ENCODE data around the gene MSI2.

GRCh38 chr17:57484826-57485565 is 228.7 kb downstream of the MSI2 start:
- no peak for TF ChIP-seq EP300 (IDR thresholded peaks at IDR 0.05; ENCODE audit: borderline replicate concordance)
- TF ChIP-seq FOXM1 (IDR thresholded peaks at IDR 0.05; ENCODE audit: borderline replicate concordance, low read depth), result no peak
- TF ChIP-seq, protein P1, sequence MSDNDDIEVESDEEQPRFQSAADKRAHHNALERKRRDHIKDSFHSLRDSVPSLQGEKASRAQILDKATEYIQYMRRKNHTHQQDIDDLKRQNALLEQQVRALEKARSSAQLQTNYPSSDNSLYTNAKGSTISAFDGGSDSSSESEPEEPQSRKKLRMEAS (IDR thresholded peaks at IDR 0.05), result no peak
- no peak for TF ChIP-seq REST (IDR thresholded peaks at IDR 0.05; ENCODE audit: low read depth)
- no peak for TF ChIP-seq EGR1 (IDR thresholded peaks at IDR 0.05)
- TF ChIP-seq RAD21 (IDR thresholded peaks at IDR 0.05; ENCODE audit: low read depth), result no peak
- no peak for TF ChIP-seq CEBPB (IDR thresholded peaks at IDR 0.05)
- TF ChIP-seq YY1 (IDR thresholded peaks at IDR 0.05; ENCODE audit: low read depth), result no peak
- no peak for TF ChIP-seq TCF12 (IDR thresholded peaks at IDR 0.05; ENCODE audit: low read depth)
- no peak for TF ChIP-seq TEAD4 (IDR thresholded peaks at IDR 0.05)
- no peak for TF ChIP-seq TAF1 (IDR thresholded peaks at IDR 0.05; ENCODE audit: low read depth)
- no peak for TF ChIP-seq NFIC (IDR thresholded peaks at IDR 0.05)
- TF ChIP-seq ZBTB7A (IDR thresholded peaks at IDR 0.05; ENCODE audit: low read depth), result no peak
- TF ChIP-seq, protein P2, sequence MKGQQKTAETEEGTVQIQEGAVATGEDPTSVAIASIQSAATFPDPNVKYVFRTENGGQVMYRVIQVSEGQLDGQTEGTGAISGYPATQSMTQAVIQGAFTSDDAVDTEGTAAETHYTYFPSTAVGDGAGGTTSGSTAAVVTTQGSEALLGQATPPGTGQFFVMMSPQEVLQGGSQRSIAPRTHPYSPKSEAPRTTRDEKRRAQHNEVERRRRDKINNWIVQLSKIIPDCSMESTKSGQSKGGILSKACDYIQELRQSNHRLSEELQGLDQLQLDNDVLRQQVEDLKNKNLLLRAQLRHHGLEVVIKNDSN (IDR thresholded peaks at IDR 0.05), result no peak

Data from Ishikawa (cell line).